Measurements from ENCODE around the gene KCNQ1. TPM values are rescaled to one million over a fixed set of nuclear protein-coding genes. Genes with fewer than 3 reads are reported as not detected.

The KCNQ1 gene
- total and polyA plus RNA-seq, 2 donors (not counting 3 experiments of a cell fraction or from before 2014, with no cell fraction given): 0.07 to 0.09 TPM

DNA sequence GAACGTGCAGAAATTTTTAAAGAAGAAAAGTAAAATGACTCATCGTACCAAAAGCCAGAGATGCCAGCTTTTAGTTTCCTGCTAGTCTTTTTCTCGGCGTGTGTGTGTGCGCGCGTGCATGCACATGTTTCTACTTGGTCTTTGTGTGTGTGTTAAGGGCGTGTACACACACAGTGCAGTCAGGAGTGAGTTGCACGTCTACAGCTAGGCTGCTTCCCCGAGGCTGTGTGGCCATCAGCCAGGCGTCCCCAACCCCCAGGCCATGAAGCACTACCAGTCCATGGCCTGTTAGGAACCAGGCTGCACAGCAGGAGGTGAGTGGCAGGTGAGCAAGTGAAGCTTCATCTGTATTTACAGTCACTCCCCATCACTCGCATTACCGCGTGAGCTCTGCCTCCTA lies 36.4 kb downstream of the KCNQ1 start:
- Histone ChIP-seq H3K27me3 (ENCODE audit: control insufficient read depth in 2 of 2, insufficient read depth in 2 of 2, low read length in 2 of 2) (no peaks in the 10 kb centered on the region), H3K4me2 (ENCODE audit: insufficient read depth, low read length) (no peak overlapping the region), H3K27ac (ENCODE audit: insufficient read depth, low read depth, low read length) (no peak overlapping the region), H3K4me1 (ENCODE audit: control insufficient read depth, extremely low read depth, insufficient read depth, low read length) (no peaks in the 10 kb centered on the region), H3K9me1 (replicated peaks; ENCODE audit: control insufficient read depth, extremely low read depth, insufficient read depth, low read length) (no peaks in the 10 kb centered on the region), H4K20me1 (replicated peaks; ENCODE audit: control insufficient read depth, extremely low read depth, insufficient read depth, low read length) (no peaks in the 10 kb centered on the region), H3K9me3 (replicated peaks; ENCODE audit: control insufficient read depth, insufficient read depth, low read length) (no peaks in the 10 kb centered on the region), H3K4me3 (replicated peaks in 1 of 3; ENCODE audit: insufficient read depth in 1 of 3, low read depth in 1 of 3, low read length in 3 of 3) (no peak overlapping the region), H3K36me3 (ENCODE audit: control insufficient read depth in 2 of 2, extremely low read depth in 1 of 2, insufficient read depth in 2 of 2, low read length in 2 of 2) (no peaks in the 10 kb centered on the region), H2AFZ (ENCODE audit: low read depth, low read length) (no peak overlapping the region), H3K9ac (replicated peaks; ENCODE audit: extremely low read depth, insufficient read depth, low read length) (no peak overlapping the region), H3K79me2 (ENCODE audit: control insufficient read depth, insufficient read depth, low read length) (no peaks in the 10 kb centered on the region)
- TF ChIP-seq MYC (IDR thresholded peaks at IDR 0.05; ENCODE audit: low read depth, low read length): no peak
- no peak for TF ChIP-seq POLR2A (IDR thresholded peaks at IDR 0.05; ENCODE audit: low read depth, low read length)
- no TSS peak for BruUV-seq (replicated peaks)
- FAIRE-seq: no peak
- dilution Hi-C loops (cut with MboI; ENCODE audit: extremely low pct_ligation_motif_present, low sequenced_read_pairs): no loop called here
- no peak for DNase-seq (ENCODE audit: low read depth, low spot score)
- POLR2A ChIA-PET: no interaction called here
- intact Hi-C loops (cut with micrococcal nuclease): no loop called here
- CTCF ChIA-PET: no interaction called here

DNA sequence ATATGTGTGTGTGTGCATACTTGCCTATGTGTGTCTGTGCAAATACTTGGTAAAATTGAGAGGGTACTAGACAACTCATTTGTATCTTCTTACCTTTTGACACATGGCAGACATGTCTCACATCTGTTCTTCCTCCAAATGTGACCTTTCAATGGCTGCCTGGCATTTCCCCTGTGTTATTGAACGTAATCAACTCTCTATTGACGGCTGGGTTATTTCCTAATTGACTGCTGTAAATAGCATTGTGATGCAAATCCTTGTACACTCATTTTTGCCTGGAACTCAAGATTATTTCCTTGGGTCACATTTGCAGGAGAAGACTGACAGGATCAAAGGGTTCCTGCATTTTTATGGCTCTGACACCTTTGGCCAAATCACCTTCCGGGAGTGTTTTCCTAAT lies 37.4 kb downstream of the KCNQ1 start:
- Histone ChIP-seq H3K36me3 (ENCODE audit: control insufficient read depth in 2 of 2, extremely low read depth in 1 of 2, insufficient read depth in 2 of 2, low read length in 2 of 2) (no peaks in the 10 kb centered on the region), H3K27ac (ENCODE audit: insufficient read depth, low read depth, low read length) (no peak overlapping the region), H3K9me3 (replicated peaks; ENCODE audit: control insufficient read depth, insufficient read depth, low read length) (no peaks in the 10 kb centered on the region), H3K4me1 (ENCODE audit: control insufficient read depth, extremely low read depth, insufficient read depth, low read length) (no peaks in the 10 kb centered on the region), H3K9ac (replicated peaks; ENCODE audit: extremely low read depth, insufficient read depth, low read length) (no peak overlapping the region), H2AFZ (ENCODE audit: low read depth, low read length) (no peak overlapping the region), H3K9me1 (replicated peaks; ENCODE audit: control insufficient read depth, extremely low read depth, insufficient read depth, low read length) (no peaks in the 10 kb centered on the region), H4K20me1 (replicated peaks; ENCODE audit: control insufficient read depth, extremely low read depth, insufficient read depth, low read length) (no peaks in the 10 kb centered on the region), H3K4me2 (ENCODE audit: insufficient read depth, low read length) (no peak overlapping the region), H3K4me3 (replicated peaks in 1 of 3; ENCODE audit: insufficient read depth in 1 of 3, low read depth in 1 of 3, low read length in 3 of 3) (no peak overlapping the region), H3K27me3 (ENCODE audit: control insufficient read depth in 2 of 2, insufficient read depth in 2 of 2, low read length in 2 of 2) (no peaks in the 10 kb centered on the region), H3K79me2 (ENCODE audit: control insufficient read depth, insufficient read depth, low read length) (no peaks in the 10 kb centered on the region)
- POLR2A ChIA-PET: no interaction called here
- FAIRE-seq (no peak), DNase-seq (ENCODE audit: low read depth, low spot score) (no peak)
- intact Hi-C loops (cut with micrococcal nuclease) (no loop called here), dilution Hi-C loops (cut with MboI; ENCODE audit: extremely low pct_ligation_motif_present, low sequenced_read_pairs) (no loop called here)
- TF ChIP-seq GATA2 (IDR thresholded peaks at IDR 0.05; ENCODE audit: insufficient read depth, insufficient read length, low read depth, low read length) (no peak), EZH2 (IDR thresholded peaks at IDR 0.05; ENCODE audit: borderline replicate concordance, low read depth, low read length, severe bottlenecking) (no peak), POLR2AphosphoS5 (IDR thresholded peaks at IDR 0.05; ENCODE audit: insufficient read depth, low read depth, low read length) (no peak)
- CTCF ChIA-PET: no interaction called here
- no TSS peak for BruUV-seq (replicated peaks)
